Adrenal gland (tissue), 5 donors: ENCODE measurements around the gene CORO2B.

Experiments used
- CTCF ChIP-seq, 6 experiments: fragments of 450-650 bp in 4 of 6; fragments of 200-600 bp in 2 of 6; sonication (generic) in 1 of 6; IDR thresholded peaks; 1 replicate in 5 of 6; 2 replicates in 1 of 6; pipeline versions ENCODE4 v1.5.1 to v1.8.0; 2016 to 2021; ENCODE audit warnings: antibody characterized with exemption in 6 of 6, mild to moderate bottlenecking in 2 of 6, moderate library complexity in 1 of 6
- POLR2A ChIP-seq, 2 donors: fragments of 450-650 bp; IDR thresholded peaks; one replicate each; pipeline ENCODE4 v1.6.1; 2017; ENCODE audit warnings: antibody characterized with exemption in 2 of 2, mild to moderate bottlenecking in 2 of 2, moderate library complexity in 1 of 2
- donor health status: DM: no; HTN: no; CAD: no.

DNA sequence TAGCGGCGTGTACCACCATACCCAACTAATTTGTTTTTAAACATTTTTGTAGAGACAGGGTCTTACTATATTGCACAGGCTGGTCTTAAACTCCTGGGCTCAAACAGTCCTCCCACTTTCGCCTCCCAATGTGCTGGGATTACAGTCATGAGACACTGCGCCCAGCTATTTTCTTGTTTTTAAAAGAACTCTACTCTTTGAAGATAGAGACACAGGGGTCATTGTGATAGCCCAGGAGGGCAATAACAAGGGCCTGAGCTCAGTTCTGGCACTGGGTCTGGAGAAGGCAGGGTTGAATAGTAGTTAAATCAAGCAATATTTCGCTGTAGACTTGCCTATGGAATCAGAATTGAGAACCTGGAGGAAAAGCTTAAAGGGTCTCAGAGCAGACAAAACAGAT lies 143.1 kb downstream of the CORO2B start:
- TF ChIP-seq POLR2A (IDR thresholded peaks at IDR 0.05) (no peak), CTCF (IDR thresholded peaks at IDR 0.05) (no peak)
